ENCODE results near the gene NMT1. TPM values are rescaled to one million over a fixed set of nuclear protein-coding genes. Genes with fewer than 3 reads are reported as not detected.

Gene NMT1
- total RNA-seq, 1 donor, result 77.6 TPM

- H3K4me3 ChIP-seq (ENCODE audit: low read depth, low read length), result peak overlapping the region; percentile 81
- TF ChIP-seq CTCF (IDR thresholded peaks at IDR 0.05; ENCODE audit: insufficient read depth, low read length), result peak; percentile 85
- DNase-seq (ENCODE audit: low read depth), result peak; percentile 69
These were observed 71.7 kb downstream of the NMT1 start for GRCh38 chr17:45132572-45133463.

GRCh38 chr17:45135192-45135977 lies 74.3 kb downstream of the NMT1 start, which contains the start of gene ACBD4:
Gene ACBD4, plus strand, starts transcription at chr17:45135687. Its CDS starts 458 bp downstream, at chr17:45136145.
- peak; percentile 100 for TF ChIP-seq CTCF (IDR thresholded peaks at IDR 0.05; ENCODE audit: insufficient read depth, low read length)
- DNase-seq (ENCODE audit: low read depth), result peak; percentile 99
- H3K4me3 ChIP-seq (ENCODE audit: low read depth, low read length), result peak within 1 kb of the TSS; percentile 87

- no peak for TF ChIP-seq CTCF (IDR thresholded peaks at IDR 0.05; ENCODE audit: insufficient read depth, low read length)
- H3K4me3 ChIP-seq (ENCODE audit: low read depth, low read length), result peak overlapping the region; percentile 87
- DNase-seq (ENCODE audit: low read depth), result no peak
These were observed 75.1 kb downstream of the NMT1 start for GRCh38 chr17:45135978-45136791.

- no peak overlapping the region for H3K4me3 ChIP-seq (ENCODE audit: low read depth, low read length)
- TF ChIP-seq CTCF (IDR thresholded peaks at IDR 0.05; ENCODE audit: insufficient read depth, low read length), result no peak
- DNase-seq (ENCODE audit: low read depth), result no peak
These were observed 75.9 kb downstream of the NMT1 start for GRCh38 chr17:45136846-45137560.

- no peak for TF ChIP-seq CTCF (IDR thresholded peaks at IDR 0.05; ENCODE audit: insufficient read depth, low read length)
- no peak overlapping the region for H3K4me3 ChIP-seq (ENCODE audit: low read depth, low read length)
- DNase-seq (ENCODE audit: low read depth), result no peak
These were observed 76.6 kb downstream of the NMT1 start for GRCh38 chr17:45137561-45138305.
